ENCODE results near the gene MAP6. TPM values are rescaled to one million over a fixed set of nuclear protein-coding genes. Genes with fewer than 3 reads are reported as not detected.

Gene MAP6
- total RNA-seq, 1 experiment from 2014 or later = not detected

GRCh38 chr11:75588051-75588481, 80.8 kb downstream of the MAP6 start:
- H3K9me3 ChIP-seq (ENCODE audit: control insufficient read depth in 1 of 2, insufficient read depth in 1 of 2, low read depth in 1 of 2, low read length in 2 of 2) = no peaks in the 10 kb centered on the region
- H2AFZ ChIP-seq (ENCODE audit: low read depth, low read length, poor library complexity, severe bottlenecking) = no peak overlapping the region
- peaks cover 2% of the 10 kb centered on the region; the same call in 1 of the 2 replicates for H3K27me3 ChIP-seq (ENCODE audit: insufficient read depth, low read length)
- no peak overlapping the region for H3K4me2 ChIP-seq (ENCODE audit: low read length)
- RAD21 ChIA-PET (ENCODE audit: low non-redundant PET in 1 of 2, low total read pairs in 2 of 2, uncharacterized antibody in 2 of 2, unreplicated experiment in 2 of 2) = interaction anchor here in 1 of 2 experiments (0.6 kb wide), 1 partner anchor 135 kb away, joined by 10 read pairs; no protein-coding TSS in a partner anchor
- DNase-seq (ENCODE audit: low read depth, low spot score) (no peak), ATAC-seq (no peak)
- intact Hi-C loops (cut with micrococcal nuclease) = no loop called here
- no peaks in the 10 kb centered on the region for H3K4me1 ChIP-seq (ENCODE audit: control insufficient read depth in 1 of 2, insufficient read depth in 2 of 2, low read length in 2 of 2)
- no peak overlapping the region for H3K9ac ChIP-seq (ENCODE audit: low read length)
- no peaks in the 10 kb centered on the region for H3K36me3 ChIP-seq (ENCODE audit: control insufficient read depth in 1 of 2, insufficient read depth in 2 of 2, low read length in 2 of 2)
- POLR2A ChIA-PET = no interaction called here
- no peaks in the 10 kb centered on the region for H3K79me2 ChIP-seq (ENCODE audit: insufficient read depth, low read length)
- no TSS peak for BruUV-seq (replicated peaks)
- H3K4me3 ChIP-seq (replicated peaks in 1 of 2; ENCODE audit: low read depth in 1 of 2, low read length in 2 of 2) = no peak overlapping the region
- TF ChIP-seq CEBPB (IDR thresholded peaks at IDR 0.05; ENCODE audit: low read depth) (no peak), SP1 (IDR thresholded peaks at IDR 0.05; ENCODE audit: low read depth) (no peak), POLR2A (IDR thresholded peaks at IDR 0.05; ENCODE audit: borderline replicate concordance, extremely low read depth, insufficient read depth, insufficient read length) (no peak), ZFX (IDR thresholded peaks at IDR 0.05) (no peak), POLR2AphosphoS5 (IDR thresholded peaks at IDR 0.05; ENCODE audit: low read depth, low read length) (no peak), FOSL1 (IDR thresholded peaks at IDR 0.05; ENCODE audit: low read depth) (no peak), REST (IDR thresholded peaks at IDR 0.05; ENCODE audit: low read depth) (no peak), ELF1 (IDR thresholded peaks at IDR 0.05; ENCODE audit: borderline replicate concordance, low read depth) (no peak), JUND (IDR thresholded peaks at IDR 0.05) (no peak), EZH2 (IDR thresholded peaks at IDR 0.05) (no peak), CBX3 (IDR thresholded peaks at IDR 0.05; ENCODE audit: low read depth) (no peak), RAD21 (IDR thresholded peaks at IDR 0.05; ENCODE audit: low read depth) (no peak), SRF (IDR thresholded peaks at IDR 0.05; ENCODE audit: low read depth) (no peak)
- TF ChIP-seq, protein P1, sequence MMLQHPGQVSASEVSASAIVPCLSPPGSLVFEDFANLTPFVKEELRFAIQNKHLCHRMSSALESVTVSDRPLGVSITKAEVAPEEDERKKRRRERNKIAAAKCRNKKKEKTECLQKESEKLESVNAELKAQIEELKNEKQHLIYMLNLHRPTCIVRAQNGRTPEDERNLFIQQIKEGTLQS (IDR thresholded peaks at IDR 0.05) = no peak
- TF ChIP-seq, protein P2, sequence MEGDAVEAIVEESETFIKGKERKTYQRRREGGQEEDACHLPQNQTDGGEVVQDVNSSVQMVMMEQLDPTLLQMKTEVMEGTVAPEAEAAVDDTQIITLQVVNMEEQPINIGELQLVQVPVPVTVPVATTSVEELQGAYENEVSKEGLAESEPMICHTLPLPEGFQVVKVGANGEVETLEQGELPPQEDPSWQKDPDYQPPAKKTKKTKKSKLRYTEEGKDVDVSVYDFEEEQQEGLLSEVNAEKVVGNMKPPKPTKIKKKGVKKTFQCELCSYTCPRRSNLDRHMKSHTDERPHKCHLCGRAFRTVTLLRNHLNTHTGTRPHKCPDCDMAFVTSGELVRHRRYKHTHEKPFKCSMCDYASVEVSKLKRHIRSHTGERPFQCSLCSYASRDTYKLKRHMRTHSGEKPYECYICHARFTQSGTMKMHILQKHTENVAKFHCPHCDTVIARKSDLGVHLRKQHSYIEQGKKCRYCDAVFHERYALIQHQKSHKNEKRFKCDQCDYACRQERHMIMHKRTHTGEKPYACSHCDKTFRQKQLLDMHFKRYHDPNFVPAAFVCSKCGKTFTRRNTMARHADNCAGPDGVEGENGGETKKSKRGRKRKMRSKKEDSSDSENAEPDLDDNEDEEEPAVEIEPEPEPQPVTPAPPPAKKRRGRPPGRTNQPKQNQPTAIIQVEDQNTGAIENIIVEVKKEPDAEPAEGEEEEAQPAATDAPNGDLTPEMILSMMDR (IDR thresholded peaks at IDR 0.05 in 2 of 3, conservative IDR thresholded peaks at IDR 0.05 in 1 of 3; ENCODE audit: borderline replicate concordance in 1 of 3, insufficient read depth in 1 of 3, low read depth in 2 of 3, low read length in 2 of 3) = no peak
- TF ChIP-seq, protein P3, sequence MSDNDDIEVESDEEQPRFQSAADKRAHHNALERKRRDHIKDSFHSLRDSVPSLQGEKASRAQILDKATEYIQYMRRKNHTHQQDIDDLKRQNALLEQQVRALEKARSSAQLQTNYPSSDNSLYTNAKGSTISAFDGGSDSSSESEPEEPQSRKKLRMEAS (IDR thresholded peaks at IDR 0.05) = no peak
- TF ChIP-seq, protein P4, sequence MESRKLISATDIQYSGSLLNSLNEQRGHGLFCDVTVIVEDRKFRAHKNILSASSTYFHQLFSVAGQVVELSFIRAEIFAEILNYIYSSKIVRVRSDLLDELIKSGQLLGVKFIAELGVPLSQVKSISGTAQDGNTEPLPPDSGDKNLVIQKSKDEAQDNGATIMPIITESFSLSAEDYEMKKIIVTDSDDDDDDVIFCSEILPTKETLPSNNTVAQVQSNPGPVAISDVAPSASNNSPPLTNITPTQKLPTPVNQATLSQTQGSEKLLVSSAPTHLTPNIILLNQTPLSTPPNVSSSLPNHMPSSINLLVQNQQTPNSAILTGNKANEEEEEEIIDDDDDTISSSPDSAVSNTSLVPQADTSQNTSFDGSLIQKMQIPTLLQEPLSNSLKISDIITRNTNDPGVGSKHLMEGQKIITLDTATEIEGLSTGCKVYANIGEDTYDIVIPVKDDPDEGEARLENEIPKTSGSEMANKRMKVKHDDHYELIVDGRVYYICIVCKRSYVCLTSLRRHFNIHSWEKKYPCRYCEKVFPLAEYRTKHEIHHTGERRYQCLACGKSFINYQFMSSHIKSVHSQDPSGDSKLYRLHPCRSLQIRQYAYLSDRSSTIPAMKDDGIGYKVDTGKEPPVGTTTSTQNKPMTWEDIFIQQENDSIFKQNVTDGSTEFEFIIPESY (IDR thresholded peaks at IDR 0.05; ENCODE audit: extremely low read depth, insufficient replicate concordance, low read length) = no peak
- CTCF ChIA-PET = interaction anchor here (0.6 to 1.7 kb wide), 2 partner anchors 8 to 10 kb away, joined by 3 to 8 read pairs; no protein-coding TSS in a partner anchor
- no peaks in the 10 kb centered on the region for H4K20me1 ChIP-seq (ENCODE audit: insufficient read depth)
- H3K27ac ChIP-seq (ENCODE audit: low read depth, low read length) = no peak overlapping the region
- no peaks in the 10 kb centered on the region for H3K9me2 ChIP-seq (ENCODE audit: insufficient read depth)
